Right lobe of liver (tissue), 6 donors: ENCODE measurements around the gene GRK6. TPM values are rescaled to one million over a fixed set of nuclear protein-coding genes. Genes with fewer than 3 reads are reported as not detected.
A peak's percentile ranks its signal among the peaks of the same experiment; 100 is the strongest.

Experiments
- ATAC-seq, 4 donors: fragments of 200-7000 bp; cut with Tn5 transposase; one replicate each; pipeline ENCODE4 v1.9.1; 2020; ENCODE audit warnings: mild to moderate bottlenecking in 4 of 4, moderate library complexity in 4 of 4
- DNase-seq, 3 donors: peaks; one replicate each; pipeline ENCODE4 v3.0.0-alpha.2; 2020
- H3K27ac ChIP-seq, 3 donors: fragments of 200-600 bp; one replicate each; pipeline ENCODE4 v1.8.0; 2022
- H3K27me3 ChIP-seq, 2 donors: fragments of 200-600 bp; one replicate each; pipeline ENCODE4 v1.8.0; 2022
- H3K36me3 ChIP-seq, 4 donors: fragments of 200-600 bp; sonication (generic) in 1 of 4; one replicate each; pipeline versions ENCODE4 v1.5.1 to v1.8.0; 2017 to 2022; ENCODE audit warnings: control low read depth in 1 of 4
- H3K4me1 ChIP-seq, 4 donors: fragments of 200-600 bp; sonication (generic) in 1 of 4; one replicate each; pipeline versions ENCODE4 v1.5.1 to v1.8.0; 2017 to 2022; ENCODE audit warnings: control low read depth in 1 of 4
- H3K4me3 ChIP-seq, 3 donors: fragments of 200-600 bp; one replicate each; pipeline ENCODE4 v1.8.0; 2022
- H3K9me3 ChIP-seq, 4 donors: fragments of 200-600 bp; sonication (generic) in 1 of 4; one replicate each; pipeline versions ENCODE4 v1.5.1 to v1.8.0; 2017 to 2022; ENCODE audit warnings: control low read depth in 1 of 4
- POLR2A ChIP-seq: fragments of 450-650 bp; IDR thresholded peaks from one replicate; pipeline ENCODE4 v1.6.1; 2017; ENCODE audit warnings: antibody characterized with exemption, mild to moderate bottlenecking
- WGBS: methylation state at CpG from one replicate; pipeline ENCODE4 v1.1.6; 2018; ENCODE audit warnings: low coverage, low lambda C conversion rate; ENCODE audit not compliant: insufficient coverage; ENCODE audit errors: missing lambda C conversion rate; 5-methylcytosine and 5-hydroxymethylcytosine counted together
- intact Hi-C, 2 donors: fragments of 100-400 bp; cut with DNase I; formaldehyde crosslinking; loops; one replicate each; pipeline versions ENCODE4 v1.11.2 to v1.14.1; 2022
- total RNA-seq, 6 experiments: library from RNA; depleted of rRNA in 2 of 6; stranded (reverse); fragments of >200 nt in 2 of 6; fragmentation: NEBNext Ultra II Directional in 3 of 6; extraction: Animal tissue kit (Norgen Biotek cat#: 25700) in 3 of 6; gene quantifications; one replicate each; pipeline versions ENCODE4 v1.1.0 to v1.2.4, GENCODE V29; 2016 to 2023
- TF ChIP-seq, protein P1 (sequence below), 4 donors: fragments of 200-600 bp in 3 of 4; fragments of 450-650 bp in 1 of 4; IDR thresholded peaks; one replicate each; pipeline versions ENCODE4 v1.5.1 to v1.8.0; 2016 to 2022; ENCODE audit warnings: antibody characterized with exemption in 4 of 4, mild to moderate bottlenecking in 2 of 4
- donor health status: DM: no; HTN: yes; CAD: no.
- donor health status: DM: no; HTN: no; CAD: no.
- donor health status: DM: no; HTN: no; CAD: no.
- donor health status: DM: no; HTN: yes; CAD: no.
- donor health status: DM: no; HTN: yes; CAD: no.

GRK6 gene
- total RNA-seq, 6 experiments from 2014 or later: 6.1 to 10.8 (median 10.0) TPM

DNA sequence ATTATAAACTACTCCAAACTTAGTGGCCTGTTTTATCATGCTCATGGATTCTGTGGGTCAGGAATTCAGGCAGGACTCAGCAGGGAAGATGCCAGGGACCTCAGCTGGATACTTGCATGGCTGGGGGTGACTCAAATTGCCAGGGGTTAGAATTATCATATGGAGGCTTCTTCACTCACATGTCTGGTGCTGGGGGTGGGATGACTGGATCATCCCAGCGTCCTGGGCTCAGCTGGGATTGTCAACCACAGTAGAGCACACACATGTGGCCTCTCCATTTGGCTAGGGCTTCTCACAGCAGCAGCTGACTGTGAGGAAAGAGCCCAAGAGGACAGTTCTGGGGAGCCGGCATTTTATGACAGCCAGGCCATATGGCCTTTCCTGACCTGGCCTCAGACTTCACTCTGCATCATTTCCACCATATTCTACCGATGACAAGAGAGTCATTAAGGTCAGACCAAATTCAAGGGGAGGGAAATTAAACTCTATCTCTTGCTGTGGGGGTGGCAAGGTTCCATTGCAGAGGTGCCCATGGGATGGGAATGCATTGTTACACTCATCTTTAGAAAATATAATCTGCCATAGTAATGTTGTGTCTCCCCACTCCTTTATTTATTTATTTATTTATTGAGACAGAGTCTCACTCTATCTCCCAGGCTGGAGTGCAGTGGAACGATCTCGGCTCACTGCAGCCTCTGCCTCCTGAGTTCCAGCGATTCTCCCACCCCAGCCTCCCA lies 5.2 kb upstream of the GRK6 start:
- intact Hi-C loops: no loop called here
- WGBS: 92% methylated on average over 4 of the region's 6 CpGs
- no peak for ATAC-seq
- Histone ChIP-seq H3K27ac (no peak overlapping the region), H3K4me1 (peaks cover 0 to 5% (median 0%) of the 10 kb centered on the region in 4 donors), H3K4me3 (no peak overlapping the region), H3K36me3 (no peaks in the 10 kb centered on the region), H3K9me3 (no peaks in the 10 kb centered on the region), H3K27me3 (no peaks in the 10 kb centered on the region)
- TF ChIP-seq POLR2A: no peak
- TF ChIP-seq, protein P1, sequence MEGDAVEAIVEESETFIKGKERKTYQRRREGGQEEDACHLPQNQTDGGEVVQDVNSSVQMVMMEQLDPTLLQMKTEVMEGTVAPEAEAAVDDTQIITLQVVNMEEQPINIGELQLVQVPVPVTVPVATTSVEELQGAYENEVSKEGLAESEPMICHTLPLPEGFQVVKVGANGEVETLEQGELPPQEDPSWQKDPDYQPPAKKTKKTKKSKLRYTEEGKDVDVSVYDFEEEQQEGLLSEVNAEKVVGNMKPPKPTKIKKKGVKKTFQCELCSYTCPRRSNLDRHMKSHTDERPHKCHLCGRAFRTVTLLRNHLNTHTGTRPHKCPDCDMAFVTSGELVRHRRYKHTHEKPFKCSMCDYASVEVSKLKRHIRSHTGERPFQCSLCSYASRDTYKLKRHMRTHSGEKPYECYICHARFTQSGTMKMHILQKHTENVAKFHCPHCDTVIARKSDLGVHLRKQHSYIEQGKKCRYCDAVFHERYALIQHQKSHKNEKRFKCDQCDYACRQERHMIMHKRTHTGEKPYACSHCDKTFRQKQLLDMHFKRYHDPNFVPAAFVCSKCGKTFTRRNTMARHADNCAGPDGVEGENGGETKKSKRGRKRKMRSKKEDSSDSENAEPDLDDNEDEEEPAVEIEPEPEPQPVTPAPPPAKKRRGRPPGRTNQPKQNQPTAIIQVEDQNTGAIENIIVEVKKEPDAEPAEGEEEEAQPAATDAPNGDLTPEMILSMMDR (IDR thresholded peaks at IDR 0.05): no peak
- DNase-seq: no peak

DNA sequence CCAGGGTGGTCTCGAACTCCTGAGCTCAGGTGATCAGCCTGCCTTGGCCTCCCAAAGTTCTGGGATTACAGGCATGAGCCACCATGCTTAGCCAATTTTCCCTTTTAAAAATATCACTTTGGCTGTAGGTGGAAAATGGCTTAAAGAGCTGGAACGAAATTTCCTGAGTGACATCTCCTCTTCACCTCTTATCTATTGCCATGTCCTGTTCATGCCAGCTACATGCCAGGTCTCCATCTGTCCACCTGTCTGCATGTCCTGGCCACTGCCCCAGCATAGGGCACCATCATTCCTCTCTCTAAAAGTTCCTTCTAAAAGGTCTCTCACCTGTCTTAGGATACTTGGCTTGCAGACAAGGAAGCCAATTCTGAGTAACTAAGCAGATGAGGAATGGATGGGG lies 2.8 kb upstream of the GRK6 start:
- WGBS: 81% methylated on average over 2 of the region's 2 CpGs
- Histone ChIP-seq H3K36me3 (no peaks in the 10 kb centered on the region), H3K4me1 (peaks cover 0 to 14% (median 0%) of the 10 kb centered on the region in 4 donors), H3K9me3 (no peaks in the 10 kb centered on the region), H3K27ac (no peak overlapping the region), H3K4me3 (no peak overlapping the region), H3K27me3 (no peaks in the 10 kb centered on the region)
- no peak for DNase-seq
- no peak for TF ChIP-seq POLR2A
- TF ChIP-seq, protein P1 (IDR thresholded peaks at IDR 0.05): no peak
- ATAC-seq: no peak
- intact Hi-C loops: no loop called here

DNA sequence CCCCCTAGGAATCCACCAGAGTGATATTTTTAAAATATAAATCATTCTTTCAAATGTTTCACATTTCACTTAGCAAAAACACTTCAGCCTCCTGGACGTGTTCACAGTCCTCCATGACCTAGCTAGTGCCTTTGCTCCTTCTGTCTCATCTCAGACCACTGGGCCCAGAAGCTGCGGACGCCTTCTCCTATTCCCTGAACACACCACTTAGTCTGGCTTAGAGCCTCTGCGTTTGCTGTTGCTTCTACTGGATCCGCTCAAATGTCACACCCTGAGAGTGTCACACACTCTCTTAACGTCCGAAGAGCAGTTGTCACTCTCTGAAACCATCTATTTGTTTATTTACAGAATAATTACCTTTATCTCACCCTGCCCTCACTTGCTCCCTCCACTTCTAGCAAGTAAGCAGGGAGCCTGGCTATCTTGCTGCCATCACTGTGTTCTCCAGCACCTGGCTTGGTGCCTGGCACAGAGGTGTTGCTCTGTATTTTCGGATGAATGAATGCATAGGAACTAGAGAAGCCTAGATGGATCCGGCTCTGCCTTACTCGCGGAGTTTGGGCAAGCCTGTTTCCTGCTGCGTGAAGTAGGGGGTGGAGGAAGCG lies 1.2 kb upstream of the GRK6 start:
- DNase-seq (no peak), ATAC-seq (no peak)
- Histone ChIP-seq H3K9me3 (no peaks in the 10 kb centered on the region), H3K36me3 (no peaks in the 10 kb centered on the region), H3K27ac (peak overlapping the region; percentile 71 to 88 (median 83)), H3K27me3 (no peaks in the 10 kb centered on the region), H3K4me1 (peaks cover 0 to 14% (median 0%) of the 10 kb centered on the region in 4 donors), H3K4me3 (peak overlapping the region; percentile 44 to 60 (median 53))
- WGBS: 42% methylated on average over 12 of the region's 13 CpGs
- intact Hi-C loops: no loop called here
- no peak for TF ChIP-seq POLR2A
- TF ChIP-seq, protein P1 (IDR thresholded peaks at IDR 0.05): no peak

DNA sequence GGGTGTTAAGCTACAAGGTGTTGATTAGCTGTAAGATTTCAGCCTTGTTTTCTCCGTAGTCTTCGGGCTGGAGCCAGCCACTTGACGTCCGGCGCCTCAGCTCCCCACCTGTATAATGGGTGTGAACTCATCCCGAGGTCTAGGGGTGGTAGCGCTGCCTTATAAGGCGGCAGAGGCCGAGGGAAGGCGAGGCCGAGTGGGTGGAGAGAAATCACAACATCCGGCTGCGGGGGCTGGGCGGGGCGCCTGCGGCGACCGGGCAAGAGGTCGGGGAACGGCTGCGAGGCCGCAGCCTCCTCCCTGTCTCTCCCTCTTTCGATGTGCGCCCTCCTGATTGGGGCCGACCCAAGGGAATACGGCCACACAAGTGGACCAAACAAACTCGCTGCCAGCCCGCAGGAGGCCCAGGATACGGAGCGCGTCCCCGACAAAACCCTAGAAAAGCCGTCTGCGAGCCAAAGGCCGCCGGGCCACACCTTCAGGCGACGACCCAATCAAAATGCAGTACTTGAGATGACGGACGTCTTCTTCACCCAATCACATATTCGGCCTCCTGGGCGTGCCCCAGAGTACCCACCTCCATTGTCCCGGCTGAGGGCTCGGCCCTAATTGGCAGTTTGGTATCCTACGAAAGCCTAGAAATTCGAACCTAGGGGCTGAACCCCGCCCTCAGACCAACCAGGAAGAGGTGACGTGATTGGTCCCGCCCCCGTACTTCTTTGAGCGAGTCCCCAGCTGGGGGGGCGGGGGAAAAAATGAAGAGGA lies 493 bp upstream of the GRK6 start:
- peak overlapping the region; percentile 71 to 88 (median 83) for H3K27ac ChIP-seq
- under 1% methylated on average over 21 of the region's 52 CpGs for WGBS
- DNase-seq (peak; percentile 99 to 100 (median 100)), ATAC-seq (peak; percentile 90 to 95 (median 92))
- TF ChIP-seq POLR2A: peak; percentile 88
- TF ChIP-seq, protein P1 (IDR thresholded peaks at IDR 0.05): no peak
- intact Hi-C loops: no loop called here
- H3K4me3 ChIP-seq: peak overlapping the region; percentile 44 to 60 (median 53)
- H3K27me3 ChIP-seq: no peaks in the 10 kb centered on the region
- H3K36me3 ChIP-seq: no peaks in the 10 kb centered on the region
- peaks cover 0 to 18% (median 0%) of the 10 kb centered on the region in 4 donors for H3K4me1 ChIP-seq
- no peaks in the 10 kb centered on the region for H3K9me3 ChIP-seq
